ENCODE results near the gene PLAAT3. TPM values are rescaled to one million over a fixed set of nuclear protein-coding genes. Genes with fewer than 3 reads are reported as not detected.
A peak's percentile ranks its signal among the peaks of the same experiment; 100 is the strongest.
"Not testable (repeated sequence)": the region's sequence is repeated elsewhere in the genome, so short reads cannot be mapped to it uniquely, and the experiment has no call there.

PLAAT3 gene
- total RNA-seq, 6 experiments from 2014 or later, result 24.4 to 76.1 (median 52.2) TPM

GRCh38 chr11:63619967-63620366 lies 5.7 kb upstream of the PLAAT3 start:
- DNase-seq, result no peak
- no peak for TF ChIP-seq POLR2A (IDR thresholded peaks at IDR 0.05)
- TF ChIP-seq CTCF (IDR thresholded peaks at IDR 0.05), result no peak
- Histone ChIP-seq H3K27me3 (no peaks in the 10 kb centered on the region), H3K36me3 (no peaks in the 10 kb centered on the region), H3K4me1 (no peaks in the 10 kb centered on the region), H3K4me3 (no peak overlapping the region), H3K27ac (no peak overlapping the region), H3K9me3 (no peaks in the 10 kb centered on the region)
- intact Hi-C loops (cut with DNase I), result no loop called here
- ATAC-seq, result peak in 1 of 4 donors; percentile 53
- WGBS (ENCODE audit: insufficient coverage, low coverage, low lambda C conversion rate, missing lambda C conversion rate), result 46% methylated on average over 3 of the region's 6 CpGs

- intact Hi-C loops (cut with DNase I); H3K4me3 ChIP-seq; H3K4me1 ChIP-seq; H3K9me3 ChIP-seq; H3K27me3 ChIP-seq; H3K36me3 ChIP-seq; DNase-seq; ATAC-seq: not testable (repeated sequence)
- H3K27ac ChIP-seq, result peak overlapping the region in 1 of 3 donors; percentile 12
- 83% methylated on average over 5 of the region's 5 CpGs for WGBS (ENCODE audit: insufficient coverage, low coverage, low lambda C conversion rate, missing lambda C conversion rate)
Measured at GRCh38 chr11:63617686-63618085, 3.5 kb upstream of the PLAAT3 start.

GRCh38 chr11:63616953-63617352 lies 2.7 kb upstream of the PLAAT3 start:
- no peaks in the 10 kb centered on the region for H3K9me3 ChIP-seq
- ATAC-seq (no peak), DNase-seq (no peak)
- H3K27ac ChIP-seq, result no peak overlapping the region
- no peaks in the 10 kb centered on the region for H3K36me3 ChIP-seq
- whole genome bisulfite sequencing (ENCODE audit: insufficient coverage, low coverage, low lambda C conversion rate, missing lambda C conversion rate), result 44% methylated on average over 1 of the region's 3 CpGs
- intact Hi-C loops (cut with DNase I), result no loop called here
- H3K4me3 ChIP-seq, result no peak overlapping the region
- no peak for TF ChIP-seq POLR2A (IDR thresholded peaks at IDR 0.05)
- TF ChIP-seq CTCF (IDR thresholded peaks at IDR 0.05), result no peak
- no peaks in the 10 kb centered on the region for H3K27me3 ChIP-seq
- peaks cover 0 to 11% (median 3%) of the 10 kb centered on the region in 4 donors for H3K4me1 ChIP-seq

- intact Hi-C loops (cut with DNase I), result no loop called here
- H3K27ac ChIP-seq, result peak overlapping the region; percentile 72 to 88 (median 84)
- ATAC-seq (peak; percentile 13 to 57 (median 39)), DNase-seq (peak; percentile 59 to 70 (median 62))
- H3K4me1 ChIP-seq, result peaks cover 2 to 45% (median 12%) of the 10 kb centered on the region in 4 donors
- H3K27me3 ChIP-seq, result no peaks in the 10 kb centered on the region
- 0% methylated on average over 3 of the region's 45 CpGs for WGBS (ENCODE audit: insufficient coverage, low coverage, low lambda C conversion rate, missing lambda C conversion rate)
- no peaks in the 10 kb centered on the region for H3K9me3 ChIP-seq
- H3K36me3 ChIP-seq, result no peaks in the 10 kb centered on the region
- peak overlapping the region; percentile 65 to 73 (median 70) for H3K4me3 ChIP-seq
- TF ChIP-seq CTCF (IDR thresholded peaks at IDR 0.05) (no peak), POLR2A (IDR thresholded peaks at IDR 0.05) (no peak)
Measured at GRCh38 chr11:63613517-63614135, 607 bp downstream of the PLAAT3 start.

- no peak for TF ChIP-seq CTCF (IDR thresholded peaks at IDR 0.05)
- no peak for TF ChIP-seq POLR2A (IDR thresholded peaks at IDR 0.05)
- Histone ChIP-seq H3K9me3 (no peaks in the 10 kb centered on the region), H3K27me3 (no peaks in the 10 kb centered on the region), H3K4me3 (no peak overlapping the region), H3K36me3 (no peaks in the 10 kb centered on the region), H3K4me1 (peaks cover 2 to 51% (median 15%) of the 10 kb centered on the region in 4 donors), H3K27ac (peak overlapping the region in 1 of 3 donors; percentile 88)
- intact Hi-C loops (cut with DNase I), result no loop called here
- DNase-seq (no peak), ATAC-seq (no peak)
Measured at GRCh38 chr11:63612181-63612580, 2.1 kb downstream of the PLAAT3 start.

Measured in right lobe of liver (tissue), 6 donors.